Activated B cell treated with CpG ODN at 0.5 μM for 24 hours (primary cell): ENCODE data around the gene TP73. TPM values are rescaled to one million over a fixed set of nuclear protein-coding genes. Genes with fewer than 3 reads are reported as not detected.

Source experiments
- ATAC-seq: fragments of 200-7000 bp; cut with Tn5 transposase; one replicate; pipeline ENCODE4 v1.10.0; 2021; ENCODE audit warnings: low read depth, mild to moderate bottlenecking, moderate library complexity
- CTCF ChIA-PET: fragments of 350-600 bp; sonication (Branson Sonifier 250); formaldehyde crosslinking; loops from one replicate; lab custom pipeline; 2021; ENCODE audit warnings: antibody characterized with exemption; lab: Charles Lee
- POLR2A ChIA-PET: fragments of 350-600 bp; sonication (Branson Sonifier 250); formaldehyde crosslinking; loops from one replicate; lab custom pipeline; 2021; ENCODE audit warnings: antibody characterized with exemption; lab: Charles Lee
- DNase-seq: peaks from one replicate; pipeline ENCODE4 v3.0.0; 2022
- H3K27ac Mint-ChIP-seq: one replicate; pipeline ENCODE4 v1.8.0; 2020; ENCODE audit warnings: mixed read lengths
- H3K27me3 Mint-ChIP-seq: one replicate; pipeline ENCODE4 v1.8.0; 2021; ENCODE audit warnings: mixed read lengths
- H3K36me3 Mint-ChIP-seq: one replicate; pipeline ENCODE4 v1.8.0; 2021; ENCODE audit warnings: low read depth, mixed read lengths
- H3K4me1 Mint-ChIP-seq: one replicate; pipeline ENCODE4 v1.8.0; 2021; ENCODE audit warnings: mixed read lengths
- H3K4me3 Mint-ChIP-seq: one replicate; pipeline ENCODE4 v1.8.0; 2020; ENCODE audit warnings: mild to moderate bottlenecking, mixed read lengths
- H3K9me3 Mint-ChIP-seq: one replicate; pipeline ENCODE4 v1.8.0; 2020; ENCODE audit warnings: mixed read lengths
- CTCF ChIP-seq: fragments of 200-600 bp; IDR thresholded peaks from one replicate; pipeline ENCODE4 v1.8.0; 2022; ENCODE audit warnings: antibody characterized with exemption, mild to moderate bottlenecking
- intact Hi-C: fragments of 100-400 bp; cut with micrococcal nuclease; formaldehyde crosslinking; loops from one replicate; pipeline ENCODE4 v1.15.1; 2024
- total RNA-seq: library from RNA; stranded (reverse); gene quantifications from 2 replicates; pipeline ENCODE4 v1.2.3, GENCODE V29; 2022

Gene TP73
- total RNA-seq, 1 donor from 2014 or later, result 2.6 TPM

GRCh38 chr1:3679098-3679555, 26.8 kb downstream of the TP73 start:
- H3K4me3 Mint-ChIP-seq, result peak overlapping the region; percentile 52
- TF ChIP-seq CTCF, result no peak
- peaks cover 2% of the 10 kb centered on the region for H3K27me3 Mint-ChIP-seq
- H3K36me3 Mint-ChIP-seq, result no peaks in the 10 kb centered on the region
- H3K4me1 Mint-ChIP-seq, result peaks cover 61% of the 10 kb centered on the region
- DNase-seq (no peak), ATAC-seq (no peak)
- POLR2A ChIA-PET, result interaction anchor here (1.0 to 3.5 kb wide), 2 partner anchors 10 to 13 kb away, joined by 4 to 89 read pairs; no protein-coding TSS in a partner anchor
- peak overlapping the region; percentile 59 for H3K27ac Mint-ChIP-seq
- intact Hi-C loops, result no loop called here
- CTCF ChIA-PET, result no interaction called here
- no peaks in the 10 kb centered on the region for H3K9me3 Mint-ChIP-seq

DNA sequence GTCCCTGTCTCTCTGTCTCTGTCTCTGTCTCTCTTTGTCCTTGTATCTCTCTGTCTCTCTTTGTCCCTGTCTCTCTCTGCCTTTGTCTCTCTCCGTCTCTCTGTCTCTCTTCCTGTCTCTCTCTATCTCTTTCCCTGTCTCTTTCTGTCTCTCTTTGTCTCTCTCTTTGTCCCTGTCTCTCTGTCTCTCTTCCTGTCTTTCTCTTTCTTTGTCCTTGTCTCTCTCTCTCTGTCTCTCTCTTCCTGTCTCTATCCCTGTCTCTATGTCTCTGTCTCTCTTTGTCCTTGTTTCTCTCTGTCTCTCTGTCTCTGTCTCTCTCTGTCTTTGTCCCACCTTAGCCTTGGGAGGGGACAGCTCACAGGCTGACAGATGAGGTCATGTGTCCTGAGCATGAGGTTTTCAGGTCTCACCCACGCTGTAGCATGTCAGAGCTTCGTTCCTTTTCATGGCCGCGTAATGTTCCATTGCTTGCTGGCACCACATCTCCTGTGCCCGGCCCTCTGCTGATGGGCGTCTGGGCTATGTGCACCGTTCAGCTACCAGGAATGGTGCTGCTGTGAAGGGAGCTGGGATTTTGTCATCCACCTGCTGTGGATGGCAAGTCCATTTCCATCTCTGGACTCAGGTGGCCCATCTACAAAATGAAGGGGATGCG, 27.6 kb downstream of the TP73 start:
- no peak for TF ChIP-seq CTCF
- ChIA-PET CTCF (interaction anchor here (1.1 kb wide), 1 partner anchor 15 kb away, joined by 3 read pairs; no protein-coding TSS in a partner anchor), POLR2A (interaction anchor here (1.0 to 1.2 kb wide), 2 partner anchors 14 to 24 kb away, joined by 3 to 5 read pairs; no protein-coding TSS in a partner anchor)
- Mint-ChIP-seq H3K4me1 (peaks cover 58% of the 10 kb centered on the region), H3K9me3 (no peaks in the 10 kb centered on the region), H3K4me3 (peak overlapping the region; percentile 25), H3K36me3 (no peaks in the 10 kb centered on the region), H3K27me3 (peaks cover 2% of the 10 kb centered on the region), H3K27ac (no peak overlapping the region)
- intact Hi-C loops, result no loop called here
- ATAC-seq (no peak), DNase-seq (no peak)

DNA sequence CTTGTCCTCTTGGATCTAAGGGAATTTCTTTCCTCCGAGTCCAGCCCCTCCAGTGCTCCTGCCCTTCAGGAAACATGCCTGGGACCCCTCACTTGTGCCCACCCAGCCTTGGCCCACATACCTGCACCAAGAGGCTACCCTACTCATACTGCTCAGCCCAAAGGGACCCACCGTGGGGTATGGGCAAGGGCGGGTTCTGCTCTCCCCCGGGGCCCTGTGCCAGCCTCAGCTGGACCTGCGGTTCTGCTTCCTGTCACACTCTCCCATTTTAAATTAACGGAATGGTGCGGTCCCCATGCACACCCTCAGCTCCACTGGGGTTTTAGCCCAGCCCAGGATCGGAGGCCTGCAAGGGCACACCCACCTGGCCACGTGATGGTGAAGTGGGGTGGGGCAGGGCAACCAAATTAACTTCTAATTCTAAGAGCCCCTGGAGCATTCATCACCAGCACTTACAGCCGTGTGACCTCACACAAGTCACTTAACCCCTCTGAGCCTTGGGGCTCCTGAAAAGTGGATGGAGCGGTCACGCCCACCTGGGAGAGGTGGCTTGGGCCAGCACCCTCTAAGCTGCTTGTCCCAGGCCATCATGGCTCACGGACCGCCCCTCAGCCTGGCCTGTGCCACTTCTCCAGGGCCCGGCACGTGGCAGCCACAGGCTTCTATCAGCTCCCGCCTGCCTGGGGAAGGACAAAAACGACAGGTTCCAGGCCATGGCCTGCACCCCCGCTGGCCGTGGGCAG, 28.3 kb downstream of the TP73 start:
- no peaks in the 10 kb centered on the region for H3K9me3 Mint-ChIP-seq
- peaks cover 52% of the 10 kb centered on the region for H3K4me1 Mint-ChIP-seq
- intact Hi-C loops, result no loop called here
- H3K4me3 Mint-ChIP-seq, result no peak overlapping the region
- DNase-seq, result no peak
- TF ChIP-seq CTCF, result no peak
- POLR2A ChIA-PET, result interaction anchor here (1.0 to 1.2 kb wide), 2 partner anchors 15 to 25 kb away, joined by 3 to 5 read pairs; no protein-coding TSS in a partner anchor
- peaks cover 2% of the 10 kb centered on the region for H3K27me3 Mint-ChIP-seq
- H3K36me3 Mint-ChIP-seq, result no peaks in the 10 kb centered on the region
- H3K27ac Mint-ChIP-seq, result no peak overlapping the region
- CTCF ChIA-PET, result interaction anchor here (1.1 kb wide), 1 partner anchor 15 kb away, joined by 3 read pairs; no protein-coding TSS in a partner anchor
- peak; percentile 27 for ATAC-seq

- ATAC-seq (no peak), DNase-seq (no peak)
- Mint-ChIP-seq H3K27ac (no peak overlapping the region), H3K27me3 (peaks cover 2% of the 10 kb centered on the region), H3K9me3 (no peaks in the 10 kb centered on the region), H3K4me1 (peaks cover 45% of the 10 kb centered on the region), H3K36me3 (no peaks in the 10 kb centered on the region), H3K4me3 (no peak overlapping the region)
- POLR2A ChIA-PET, result interaction anchor here (1.2 kb wide), 1 partner anchor 26 kb away, joined by 3 read pairs; no protein-coding TSS in a partner anchor
- CTCF ChIA-PET, result no interaction called here
- intact Hi-C loops, result no loop called here
- TF ChIP-seq CTCF, result no peak
Measured at GRCh38 chr1:3681231-3681897, 29.0 kb downstream of the TP73 start.
